NCI-H2171 (cell line): ENCODE measurements around the gene LRRC8D.
"Not testable (repeated sequence)": the region's sequence is repeated elsewhere in the genome, so short reads cannot be mapped to it uniquely, and the experiment has no call there.

Experiments
- DNase-seq: peaks from one replicate; lab custom pipeline; 2025; lab: John Stamatoyannopoulos, UW

LRRC8D gene

DNA sequence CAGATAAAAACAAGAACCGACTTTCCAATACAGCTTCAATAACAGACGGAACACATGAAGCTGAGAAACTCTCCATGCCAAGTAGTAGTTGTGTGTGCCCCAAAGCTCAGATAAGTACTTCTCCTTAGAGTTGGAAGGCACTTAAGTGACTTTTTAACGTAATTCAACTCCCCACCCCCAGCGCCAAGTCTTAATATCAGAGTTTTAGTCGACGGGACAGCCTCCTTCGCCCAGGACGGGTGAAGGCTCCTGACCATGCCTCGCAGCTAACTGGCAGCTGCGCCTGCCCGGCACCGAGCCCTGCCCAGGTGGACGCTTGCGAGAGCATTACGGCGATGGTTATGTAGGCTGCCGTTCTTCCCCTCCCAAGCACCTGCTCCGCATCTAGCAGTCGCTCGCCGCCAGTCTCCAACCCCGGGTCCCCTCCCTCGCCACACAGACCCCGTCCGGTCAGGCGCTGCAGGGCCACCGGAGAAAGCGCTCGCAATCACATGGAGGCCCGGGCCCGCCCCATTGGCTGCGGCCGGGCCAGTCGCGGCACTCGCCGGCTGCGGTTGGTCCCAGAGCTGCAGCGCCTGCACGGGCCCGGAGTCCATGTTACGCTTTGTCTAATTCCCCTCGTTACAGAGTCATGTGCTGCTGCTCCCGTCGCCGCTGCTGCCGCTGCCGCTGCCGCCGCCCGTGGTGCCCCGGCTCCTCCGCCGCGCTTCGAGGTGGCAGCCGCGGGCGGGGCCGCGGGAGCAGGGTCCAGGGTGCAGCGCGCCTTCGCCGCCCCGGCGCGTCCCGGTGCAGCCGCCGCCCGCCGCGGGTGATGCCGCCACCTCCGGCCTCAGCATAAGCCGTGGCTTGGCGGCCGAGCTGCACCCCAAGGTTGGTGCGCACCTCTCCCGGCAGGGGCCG lies at the start of gene LRRC8D:
LRRC8D (plus strand) TSS at position 611 of the 900 bp plus-strand sequence. CDS start 112,037 bp downstream, outside the sequence.
- DNase-seq, result peak; percentile 80

DNA sequence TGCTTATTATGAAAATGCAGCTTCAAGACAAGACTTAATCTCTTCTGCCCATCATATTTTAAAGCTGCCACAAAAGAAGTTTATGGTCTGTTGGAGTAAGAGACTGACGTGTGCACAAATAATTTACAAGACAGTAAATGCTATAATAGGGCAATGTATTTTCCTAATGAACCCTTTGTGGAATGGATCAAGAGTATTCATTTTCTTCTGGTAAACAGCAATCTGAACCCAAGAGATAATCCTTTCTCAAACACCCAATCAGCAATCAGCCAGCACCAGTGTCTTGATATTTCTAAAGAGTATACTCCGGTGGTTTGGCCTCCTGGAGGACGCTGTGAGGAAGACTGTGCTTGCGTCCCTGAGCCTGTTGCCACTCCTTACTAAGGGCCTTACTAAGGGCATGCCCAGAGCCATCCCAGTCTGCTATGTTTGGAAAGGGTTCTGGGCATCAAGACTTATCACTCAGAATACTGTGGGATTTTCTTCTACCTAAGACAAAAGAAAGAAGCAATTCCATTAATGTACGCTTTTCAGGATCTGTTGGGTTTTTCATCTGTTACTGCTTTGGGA lies 48.8 kb upstream of the LRRC8D start:
- no peak for DNase-seq

DNA sequence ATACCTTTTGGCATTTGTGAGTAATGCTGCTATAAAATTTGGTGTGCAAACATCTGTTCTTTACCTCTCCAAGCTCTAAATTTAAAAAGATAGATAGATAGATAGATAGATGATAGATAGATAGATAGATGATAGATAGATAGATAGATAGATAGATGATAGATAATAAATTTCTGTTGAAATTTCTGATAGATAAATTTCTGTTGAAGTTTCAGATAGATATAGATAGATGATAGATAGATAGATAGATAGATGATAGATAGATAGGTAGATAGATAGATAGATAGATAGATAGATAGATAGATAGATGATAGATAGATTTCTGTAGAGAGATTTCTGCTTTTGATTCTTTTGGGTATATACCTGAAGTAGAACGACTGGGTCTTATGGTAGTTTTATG lies 44.7 kb upstream of the LRRC8D start:
- DNase-seq, result not testable (repeated sequence)

DNA sequence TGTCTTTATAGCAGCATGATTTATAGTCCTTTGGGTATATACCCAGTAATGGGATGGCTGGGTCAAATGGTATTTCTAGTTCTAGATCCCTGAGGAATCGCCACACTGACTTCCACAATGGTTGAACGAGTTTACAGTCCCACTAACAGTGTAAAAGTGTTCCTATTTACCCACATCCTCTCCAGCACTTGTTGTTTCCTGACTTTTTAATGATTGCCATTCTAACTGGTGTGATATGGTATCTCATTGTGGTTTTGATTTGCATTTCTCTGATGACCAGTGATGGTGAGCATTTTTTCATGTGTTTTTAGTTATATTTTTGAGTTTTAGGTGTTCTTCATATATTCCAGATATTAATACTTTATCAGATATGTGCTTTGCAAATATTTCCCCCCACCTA lies 43.6 kb upstream of the LRRC8D start:
- not testable (repeated sequence) for DNase-seq

DNA sequence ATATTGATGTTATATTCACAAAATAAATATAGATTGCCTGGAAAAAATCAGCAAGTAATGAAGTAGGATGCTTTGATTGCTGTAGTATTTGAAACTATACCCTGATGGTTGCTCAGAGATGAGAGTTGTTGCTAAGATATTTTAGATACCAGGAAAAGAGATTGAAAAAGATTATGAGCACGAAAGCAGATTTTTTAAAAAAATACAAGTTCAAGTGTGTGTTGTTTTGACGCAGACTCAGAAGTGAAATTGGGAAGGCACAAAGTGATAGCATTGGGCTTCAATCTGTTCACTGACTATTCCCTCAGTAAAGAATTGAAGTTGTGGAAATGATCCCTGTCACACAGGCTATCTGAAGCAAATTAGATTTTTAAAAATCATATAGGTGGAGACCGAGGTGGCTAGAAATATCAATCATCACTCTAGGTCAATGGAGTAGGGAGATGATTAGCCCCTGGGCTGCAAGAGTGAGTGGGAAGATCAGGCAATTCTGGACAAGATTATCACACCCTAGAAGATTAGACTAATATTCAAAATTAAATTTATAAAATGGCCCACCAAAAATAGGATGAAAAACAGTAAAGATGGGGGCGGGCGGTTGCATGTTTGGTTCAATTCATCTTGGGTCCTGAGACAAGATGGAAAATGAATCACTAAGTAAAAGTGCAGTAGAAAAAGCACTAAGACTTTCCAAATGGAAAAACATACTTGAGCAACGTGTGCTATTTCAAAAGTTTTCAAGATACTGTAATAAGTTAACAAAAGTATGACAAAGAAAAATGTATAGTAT lies 41.5 kb upstream of the LRRC8D start:
- DNase-seq, result no peak

DNA sequence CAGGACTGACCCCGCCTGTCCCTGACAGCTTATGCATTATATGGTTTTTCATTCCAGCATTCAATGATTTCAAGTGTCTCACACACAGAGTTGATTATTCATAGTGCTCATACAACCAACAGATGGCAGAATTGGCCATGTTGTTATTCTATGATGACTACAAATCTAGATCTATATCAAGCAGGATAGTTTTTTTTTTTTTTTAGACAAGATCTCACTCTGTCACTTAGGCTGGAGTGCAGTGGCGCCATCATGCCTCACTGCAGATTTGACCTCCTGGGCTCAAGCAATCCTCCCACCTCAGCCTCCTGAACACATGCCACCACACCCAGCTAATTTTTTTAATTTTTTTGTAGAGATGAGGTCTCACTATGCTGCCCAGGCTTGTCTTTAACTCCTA lies 40.1 kb upstream of the LRRC8D start:
- DNase-seq, result peak; percentile 46

DNA sequence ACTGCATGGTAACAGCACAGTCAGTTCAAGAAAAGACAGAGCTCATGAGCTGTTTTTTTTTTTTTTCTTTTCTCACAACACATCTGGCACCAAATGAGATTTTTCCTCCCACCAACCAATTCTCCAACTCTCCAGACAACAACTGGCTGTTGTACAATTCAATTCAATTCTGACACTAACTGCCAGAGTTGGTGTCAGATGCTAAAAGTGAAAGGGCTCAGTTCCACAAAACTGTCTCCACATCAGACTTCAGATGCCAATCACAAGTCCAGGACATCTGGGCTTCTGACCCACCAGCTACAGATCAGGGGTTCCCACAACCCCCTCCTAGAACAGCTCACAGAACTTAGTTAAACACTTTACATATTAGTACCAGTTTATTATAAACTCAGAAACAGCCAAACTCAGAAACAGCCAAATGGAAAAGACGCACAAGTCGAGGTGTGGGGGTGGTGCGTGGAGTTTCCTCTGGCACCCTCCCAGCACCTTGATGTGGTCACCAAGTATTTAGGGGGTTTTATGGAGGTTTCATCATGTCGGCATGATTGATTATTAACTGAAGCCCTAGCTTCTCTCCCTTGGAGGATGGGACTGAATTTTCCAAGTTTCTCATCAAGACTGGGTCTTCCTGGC lies 39.2 kb upstream of the LRRC8D start:
- no peak for DNase-seq

DNA sequence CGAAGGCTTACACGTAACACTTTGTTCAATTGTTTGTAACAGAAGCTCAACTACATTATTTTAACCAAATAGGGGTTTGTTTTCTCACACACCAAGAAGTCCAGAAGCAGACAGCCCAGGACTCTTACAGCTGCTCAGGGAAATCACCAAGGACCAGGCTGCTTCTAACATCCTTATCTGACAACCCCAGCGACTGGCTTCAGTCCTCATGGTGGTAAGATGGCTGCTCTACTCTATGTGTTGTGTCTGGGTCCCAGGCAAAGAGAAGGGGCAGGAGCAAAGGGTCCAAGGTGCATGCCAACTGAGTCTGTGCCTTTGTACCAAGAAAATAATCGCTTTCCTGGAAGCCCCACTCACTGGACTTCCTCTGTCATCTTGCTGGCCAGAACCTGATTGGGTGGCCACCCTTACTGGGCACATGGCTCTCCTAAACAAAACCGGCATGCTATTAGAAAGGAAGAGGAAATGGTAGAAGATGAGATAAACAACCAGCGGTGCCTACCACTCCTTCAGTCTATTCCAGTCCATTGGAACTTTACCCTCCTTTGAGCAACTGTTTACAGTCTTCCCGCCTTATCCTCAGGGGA lies 34.1 kb upstream of the LRRC8D start:
- no peak for DNase-seq

DNA sequence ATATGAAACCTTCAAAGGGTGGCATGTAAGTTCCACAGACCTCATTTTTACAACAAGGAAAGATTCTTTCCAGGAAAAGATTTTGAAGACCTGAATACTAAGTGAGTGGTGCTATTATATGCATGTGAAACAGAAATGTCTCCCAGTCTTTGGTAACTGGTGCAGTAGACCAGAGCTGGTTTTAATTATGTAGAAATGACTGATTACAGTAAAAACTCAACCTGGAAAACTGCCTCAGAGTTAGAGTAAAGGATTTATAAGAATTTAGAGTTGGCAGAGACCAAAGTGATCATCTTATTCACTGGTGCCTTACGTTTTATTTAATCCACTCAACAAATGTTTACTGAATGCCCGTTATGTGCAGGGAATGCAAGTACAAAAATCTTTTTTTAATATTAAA lies 30.2 kb upstream of the LRRC8D start:
- DNase-seq, result no peak

DNA sequence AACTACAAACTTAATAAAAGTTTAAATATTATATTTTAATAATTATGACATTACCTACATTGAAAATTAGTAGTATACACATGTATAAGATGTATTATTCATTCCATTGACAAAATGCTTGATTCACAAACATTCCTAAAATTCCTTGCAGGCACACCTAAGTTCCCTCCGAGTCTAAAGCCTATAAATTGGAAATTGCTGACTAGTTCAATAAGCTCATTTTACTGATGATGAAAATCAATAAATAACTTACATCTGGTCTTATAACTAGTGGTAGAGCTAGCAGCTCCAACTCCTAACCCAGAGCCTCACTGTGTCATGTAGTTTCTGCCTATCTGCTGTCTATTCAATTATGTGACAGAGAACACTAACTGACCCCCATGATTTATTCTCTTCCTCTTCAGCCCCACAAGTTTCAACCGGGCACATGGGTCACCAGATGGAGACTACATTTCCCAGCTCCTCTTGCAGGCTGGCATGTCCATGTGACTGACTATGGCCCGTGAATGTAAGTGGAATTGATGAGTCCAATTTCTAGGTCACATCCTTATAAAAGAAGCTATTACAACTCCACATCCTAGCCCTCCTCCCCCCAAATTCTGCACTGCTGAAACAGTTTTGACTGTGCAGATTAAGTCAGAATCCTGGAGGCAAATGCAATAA lies 29.6 kb upstream of the LRRC8D start:
- DNase-seq, result no peak

DNA sequence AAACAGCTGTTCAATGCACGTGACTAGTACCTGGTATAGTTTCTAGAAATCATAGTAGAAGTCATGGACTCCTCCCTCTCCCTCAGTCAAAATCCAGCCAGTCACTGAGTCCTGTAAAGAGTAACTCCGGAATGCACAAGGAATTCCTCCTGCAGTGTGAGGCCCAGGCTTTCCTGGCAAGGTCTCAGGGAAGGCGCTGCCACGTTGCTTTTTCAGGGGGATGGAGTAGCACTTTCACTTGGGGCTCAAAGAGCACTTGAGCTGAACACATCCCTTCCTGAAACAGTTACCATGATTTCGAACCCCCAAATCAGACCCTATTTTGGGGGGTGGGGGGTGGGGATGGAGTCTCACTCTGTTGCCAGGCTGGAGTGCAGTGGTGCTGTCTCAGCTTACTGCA lies 26.4 kb upstream of the LRRC8D start:
- no peak for DNase-seq

DNA sequence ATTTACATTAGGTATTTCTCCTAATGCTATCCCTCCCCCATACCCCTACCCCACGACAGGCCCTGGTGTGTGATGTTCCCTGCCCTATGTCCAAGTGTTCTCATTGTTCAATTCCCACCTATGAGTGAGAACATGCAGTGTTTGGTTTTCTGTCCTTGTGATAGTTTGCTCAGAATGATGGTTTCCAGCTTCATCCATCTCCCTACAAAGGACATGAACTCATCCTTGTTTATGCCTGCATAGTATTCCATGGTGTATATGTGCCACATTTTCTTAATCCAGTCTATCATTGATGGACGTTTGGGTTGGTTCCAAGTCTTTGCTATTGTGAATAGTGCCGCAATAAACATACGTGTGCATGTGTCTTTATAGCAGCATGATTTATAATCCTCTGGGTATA lies 25.3 kb upstream of the LRRC8D start:
- DNase-seq, result not testable (repeated sequence)

DNA sequence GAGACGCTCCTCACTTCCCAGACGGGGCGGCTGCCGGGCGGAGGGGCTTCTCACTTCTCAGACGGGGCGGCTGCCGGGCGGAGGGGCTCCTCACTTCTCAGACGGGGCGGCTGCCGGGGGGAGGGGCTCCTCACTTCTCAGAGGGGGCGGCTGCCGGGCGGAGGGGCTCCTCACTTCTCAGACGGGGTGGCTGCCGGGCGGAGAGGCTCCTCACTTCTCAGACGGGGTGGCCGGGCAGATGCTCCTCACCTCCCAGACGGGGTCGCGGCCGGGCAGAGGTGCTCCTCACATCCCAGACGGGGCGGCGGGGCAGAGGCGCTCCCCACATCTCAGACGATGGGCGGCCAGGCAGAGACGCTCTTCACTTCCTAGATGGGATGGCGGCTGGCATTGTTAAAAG lies 23.0 kb upstream of the LRRC8D start:
- not testable (repeated sequence) for DNase-seq

DNA sequence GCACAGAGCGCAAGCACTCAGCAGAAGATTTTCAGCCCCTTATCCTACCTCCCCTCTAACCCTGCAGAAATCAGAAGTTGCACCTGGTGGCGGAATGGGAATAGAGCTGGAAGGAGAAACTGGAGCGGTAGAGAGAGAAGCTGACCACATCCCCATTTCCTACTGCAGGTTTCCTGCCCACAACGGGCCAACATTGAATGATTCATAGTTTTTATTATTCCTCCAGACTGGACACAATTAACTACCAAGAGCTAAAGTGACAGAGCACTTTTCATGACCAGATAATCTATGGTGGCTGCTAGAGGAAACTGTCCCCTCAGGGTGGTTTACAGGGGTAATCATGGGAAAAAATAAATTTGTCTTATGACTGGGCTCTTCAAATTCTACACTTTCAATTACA lies 21.3 kb upstream of the LRRC8D start:
- no peak for DNase-seq

DNA sequence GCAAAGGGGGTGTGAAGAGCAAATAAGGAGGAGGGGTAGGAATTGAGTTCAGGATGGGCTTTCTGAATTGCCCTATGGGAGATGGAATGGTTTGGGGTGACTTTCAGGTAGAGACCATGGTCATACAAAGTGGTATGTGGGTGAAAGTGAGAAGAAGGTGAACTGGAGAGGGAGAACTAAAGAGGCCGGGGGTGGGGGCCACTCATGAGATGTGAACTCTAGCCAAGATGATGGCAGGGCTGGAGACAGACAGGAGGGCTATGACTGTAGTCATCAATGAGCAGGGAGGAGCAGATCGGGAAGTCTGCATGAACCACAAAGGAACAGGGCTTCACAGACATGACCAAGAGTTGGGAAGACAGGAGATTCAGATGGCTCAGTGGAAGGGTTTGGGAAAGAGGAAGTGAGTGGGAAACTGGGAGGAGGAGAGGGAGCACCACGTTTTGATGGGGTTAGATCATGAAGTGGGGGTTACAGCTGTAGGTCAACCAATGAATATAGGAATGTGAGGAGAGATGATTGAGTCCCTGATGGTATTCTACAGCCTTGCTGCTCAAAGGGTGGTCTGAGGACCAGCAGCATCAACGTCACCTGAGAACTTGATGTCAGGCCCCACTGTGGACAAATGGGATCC lies 20.7 kb upstream of the LRRC8D start:
- no peak for DNase-seq

DNA sequence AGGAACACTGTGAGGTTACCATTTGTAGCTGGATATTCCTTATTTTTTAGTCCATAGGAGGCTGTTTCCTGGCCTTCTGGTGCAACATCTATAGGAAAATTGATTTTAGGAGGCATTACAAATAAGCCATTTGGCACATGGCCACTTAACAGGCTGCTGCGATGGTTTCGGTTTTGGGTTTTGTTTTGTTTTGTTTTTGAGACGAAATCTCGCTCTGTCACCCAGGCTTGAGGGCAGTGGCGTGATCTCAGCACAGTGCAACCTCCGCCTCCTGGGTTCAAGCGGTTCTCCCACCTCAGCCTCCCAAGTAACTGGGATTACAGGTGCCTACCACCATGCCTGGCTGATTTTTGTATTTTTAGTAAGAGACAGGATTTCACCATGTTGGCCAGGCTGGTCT lies 20.1 kb upstream of the LRRC8D start:
- DNase-seq, result no peak

DNA sequence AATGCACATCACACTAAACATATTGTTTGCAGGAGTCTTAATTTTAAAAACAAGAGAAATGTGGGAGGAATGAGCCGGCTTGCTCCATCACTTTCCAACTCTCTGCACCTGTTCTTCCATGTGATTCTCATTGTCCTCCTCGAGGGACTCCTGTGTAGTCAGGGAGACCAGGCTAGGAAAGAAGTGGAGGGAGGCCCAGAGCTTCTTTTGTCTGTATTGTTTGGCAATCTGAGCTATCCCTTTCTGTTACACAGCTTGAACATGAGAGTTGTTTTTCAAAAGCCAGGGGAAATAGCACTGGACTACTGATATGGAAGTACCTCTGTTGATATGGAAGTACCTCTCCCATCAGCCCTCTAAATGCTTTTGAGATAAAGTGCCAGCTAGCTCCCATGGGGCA lies 18.8 kb upstream of the LRRC8D start:
- no peak for DNase-seq

DNA sequence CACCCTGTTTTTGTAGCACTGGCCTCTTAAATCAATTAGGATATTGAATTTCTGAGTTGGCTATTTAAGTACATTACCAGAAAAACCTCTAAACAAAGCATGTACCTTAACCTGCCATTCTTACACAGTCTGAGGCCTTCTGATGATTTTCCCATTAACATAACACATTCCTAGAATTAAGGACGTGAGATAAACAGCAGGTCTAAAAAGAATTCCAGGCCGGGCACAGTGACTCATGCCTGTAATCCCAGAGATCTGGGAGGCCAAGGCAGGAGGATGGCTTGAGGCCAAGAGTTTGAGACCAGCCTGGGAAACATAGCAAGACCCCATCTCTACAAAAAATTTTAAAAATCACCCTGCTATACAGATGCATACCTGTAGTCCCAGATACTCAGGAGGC lies 18.0 kb upstream of the LRRC8D start:
- DNase-seq, result no peak

DNA sequence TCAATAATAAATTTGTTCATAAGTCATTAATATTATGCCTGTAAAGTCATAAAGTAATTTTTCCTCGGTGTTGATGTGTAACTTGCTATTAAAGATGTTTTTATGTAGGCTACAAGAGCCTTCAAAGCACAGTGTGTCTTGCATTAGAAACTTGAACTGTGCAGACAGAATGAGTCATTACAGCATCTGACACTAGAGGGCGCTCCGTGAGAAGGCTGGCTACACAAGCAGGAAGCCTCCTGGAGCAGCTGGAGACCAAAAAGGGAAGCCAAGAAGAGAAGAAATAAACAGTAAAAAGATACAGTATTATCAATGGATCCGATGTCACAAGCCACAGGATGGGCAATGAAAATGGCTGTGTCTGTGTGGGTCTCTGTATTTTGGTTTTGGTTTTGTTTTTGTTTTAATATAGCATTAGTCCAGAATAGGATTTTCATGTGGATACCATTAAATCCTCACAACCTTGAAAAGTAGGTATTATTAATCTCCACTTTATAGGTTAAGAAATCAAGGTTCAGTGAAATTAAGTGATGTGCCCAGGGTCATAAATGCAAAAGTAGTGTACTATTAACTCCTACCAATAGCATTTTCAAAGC lies 16.1 kb upstream of the LRRC8D start:
- peak; percentile 65 for DNase-seq

DNA sequence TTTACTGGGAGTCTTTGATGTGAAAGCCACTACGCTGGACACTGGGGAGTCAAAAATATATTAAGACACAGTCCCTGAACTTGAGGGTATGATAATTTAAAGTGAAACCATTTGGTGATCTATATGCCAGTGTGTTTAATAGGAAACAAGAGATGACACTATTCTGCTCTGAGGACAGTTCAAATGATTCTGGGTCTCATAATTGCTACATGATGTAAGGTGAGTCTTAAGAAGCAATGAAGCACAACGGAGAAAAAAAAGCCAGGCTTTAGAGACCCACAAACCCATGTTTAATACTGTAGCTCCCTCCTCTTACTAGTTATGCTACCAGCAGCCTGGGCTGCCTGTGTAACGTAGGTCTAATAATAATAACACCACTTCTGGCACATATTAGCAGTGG lies 14.2 kb upstream of the LRRC8D start:
- DNase-seq, result no peak

DNA sequence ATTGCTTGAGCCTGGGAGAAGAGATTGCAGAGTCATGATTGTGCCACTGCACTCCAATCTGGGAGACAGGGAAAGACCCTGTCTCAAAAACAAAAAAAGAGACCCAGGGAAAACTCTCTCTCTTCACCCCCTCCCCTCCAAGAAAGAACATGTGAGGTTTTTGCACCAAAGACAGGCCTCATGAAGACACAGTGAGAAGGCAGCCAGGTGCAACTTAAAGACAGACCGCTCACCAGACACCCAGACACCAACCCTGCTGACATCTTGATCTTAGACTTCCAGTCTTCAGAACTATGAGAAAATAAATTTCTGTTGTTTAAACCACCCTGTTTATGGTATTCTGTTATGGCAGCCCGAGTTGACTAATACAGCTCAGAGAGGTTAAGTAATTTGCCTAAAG lies 13.3 kb upstream of the LRRC8D start:
- no peak for DNase-seq
